HG03439 (cell line): Measurements from ENCODE around the gene EFCAB5.
"Not testable (repeated sequence)": the region's sequence is repeated elsewhere in the genome, so short reads cannot be mapped to it uniquely, and the experiment has no call there.

Experiments
- ATAC-seq: cut with Tn5 transposase; IDR thresholded peaks from one replicate; pipeline ENCODE4 v1.9.1; 2021; ENCODE audit warnings: mild to moderate bottlenecking, moderate library complexity; ENCODE audit not compliant: unreplicated experiment

Gene EFCAB5

DNA sequence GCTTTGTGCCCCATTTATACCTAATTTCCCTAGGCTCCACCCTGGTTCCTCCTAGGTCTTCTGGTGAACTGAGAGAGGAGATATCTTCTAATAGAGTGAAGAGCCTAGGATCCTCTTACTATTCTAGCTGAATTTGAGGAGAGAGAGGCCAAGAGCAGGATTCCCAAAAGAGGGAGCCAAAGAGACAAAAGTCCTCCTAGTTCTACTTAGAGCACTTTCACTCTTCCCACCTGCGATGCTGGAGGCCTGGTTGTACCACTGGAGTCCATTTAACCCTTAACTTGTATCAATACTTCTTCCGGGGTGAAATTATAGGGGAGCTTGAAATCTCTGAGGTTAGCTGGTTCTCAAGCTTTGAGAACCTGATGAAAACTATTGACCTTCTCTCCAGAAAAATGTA, 8.1 kb upstream of the EFCAB5 start:
- ATAC-seq = no peak

DNA sequence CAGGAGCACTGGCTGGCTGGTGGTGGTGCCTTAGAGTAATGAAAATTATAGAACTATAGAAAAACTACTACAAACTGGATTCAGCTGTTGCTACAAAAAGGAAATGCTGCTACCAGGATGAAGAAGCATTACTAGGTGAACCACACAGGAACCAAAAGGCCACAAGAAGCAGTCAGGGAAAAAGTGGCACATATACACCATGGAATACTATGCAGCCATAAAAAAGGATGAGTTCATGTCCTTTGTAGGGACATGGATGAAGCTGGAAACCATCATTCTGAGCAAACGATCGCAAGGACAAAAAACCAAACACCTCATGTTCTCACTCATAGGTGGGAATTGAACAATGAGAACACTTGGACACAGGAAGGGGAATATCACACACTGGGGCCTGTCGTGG, 5.5 kb upstream of the EFCAB5 start:
- ATAC-seq = not testable (repeated sequence)

DNA sequence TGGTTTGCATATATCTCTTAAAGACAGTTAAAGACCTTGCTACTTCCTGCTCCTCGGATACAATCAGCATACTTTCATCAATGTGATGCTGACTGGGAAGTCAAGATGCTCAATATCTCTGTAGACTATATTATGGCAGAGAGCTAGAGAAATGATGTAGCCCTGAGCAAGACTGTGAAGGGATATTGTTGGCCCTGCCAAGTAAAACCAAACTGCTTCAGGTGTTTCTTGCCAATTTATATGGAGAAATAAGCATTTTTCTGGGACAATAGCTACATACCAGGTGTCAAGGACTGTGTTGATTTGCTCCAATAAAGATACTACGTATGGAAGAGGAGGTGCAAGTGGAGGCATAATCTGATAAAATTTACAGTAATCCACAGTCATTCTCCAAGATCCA, 4.7 kb upstream of the EFCAB5 start:
- ATAC-seq = no peak

DNA sequence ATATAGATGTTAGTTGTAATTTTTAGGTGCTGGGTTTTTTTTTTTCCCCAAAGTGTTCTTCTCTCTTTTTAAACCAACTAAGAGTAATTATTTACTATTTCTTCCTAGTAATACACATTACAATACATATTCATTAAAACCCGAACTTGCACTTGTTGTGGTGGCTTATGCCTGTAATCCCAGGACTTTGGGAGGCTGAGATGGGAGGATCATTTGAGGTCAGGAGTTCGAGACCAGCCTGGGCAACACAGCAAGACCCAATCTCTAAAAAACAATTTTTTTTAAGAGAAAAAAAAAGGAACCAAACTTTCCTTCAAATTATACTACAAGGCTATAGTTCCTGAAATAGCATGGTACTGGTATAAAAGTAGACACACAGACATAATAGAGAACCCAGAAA, 3.8 kb downstream of the EFCAB5 start:
- ATAC-seq = no peak

DNA sequence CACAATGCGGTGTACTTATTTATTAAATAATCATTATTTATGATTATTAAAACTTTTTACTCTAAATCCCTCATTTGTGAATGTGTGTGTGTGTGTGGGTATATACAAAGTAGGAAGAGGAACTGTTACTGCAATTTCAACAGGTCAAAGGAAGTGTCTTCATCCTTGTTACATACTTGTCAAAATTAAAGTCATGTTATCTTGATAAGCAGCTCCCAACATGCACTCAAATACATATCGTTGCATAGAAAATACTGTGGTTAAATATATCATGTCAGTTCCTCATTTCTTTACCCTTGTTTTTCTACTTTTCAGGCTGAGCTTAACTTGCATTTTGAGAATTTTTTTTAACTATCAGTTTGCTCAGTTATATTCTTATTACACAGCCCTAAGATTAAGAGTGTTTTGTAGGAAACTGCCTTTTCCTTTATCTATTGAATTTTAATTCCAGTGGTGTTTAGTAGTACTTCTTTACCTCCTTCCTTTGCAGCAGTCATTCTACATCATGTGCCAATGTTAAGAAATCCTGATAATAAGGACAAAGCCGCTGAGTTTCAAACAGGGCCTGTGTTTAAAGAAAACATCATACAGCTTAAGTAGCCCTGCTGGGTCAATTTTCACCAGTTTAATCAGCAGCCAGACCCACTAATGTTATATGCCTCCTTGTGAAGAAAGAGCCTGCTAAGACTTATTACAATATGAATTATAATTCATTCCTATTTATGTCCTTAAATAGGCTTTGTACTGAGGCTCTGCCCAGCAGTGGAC, 7.2 kb downstream of the EFCAB5 start:
- ATAC-seq = no peak

DNA sequence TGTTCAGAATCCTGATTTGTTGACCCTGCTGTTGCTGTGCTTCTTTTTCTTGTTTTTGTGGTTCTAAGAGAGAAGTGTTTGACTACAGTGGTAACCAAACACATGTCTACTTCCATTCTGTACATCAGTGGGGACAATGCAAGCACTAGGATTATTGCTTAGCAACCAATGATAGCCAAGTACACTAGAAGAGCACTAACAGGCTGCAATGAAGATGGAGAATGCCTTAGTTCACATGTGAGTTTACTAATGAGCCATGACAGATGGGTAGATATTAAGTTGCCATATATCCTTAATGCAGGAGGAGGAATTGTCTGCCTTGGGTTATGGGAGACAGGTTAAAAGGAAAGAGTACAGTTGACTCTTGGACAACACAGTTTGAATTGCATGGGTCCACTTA, 8.3 kb downstream of the EFCAB5 start:
- no peak for ATAC-seq

DNA sequence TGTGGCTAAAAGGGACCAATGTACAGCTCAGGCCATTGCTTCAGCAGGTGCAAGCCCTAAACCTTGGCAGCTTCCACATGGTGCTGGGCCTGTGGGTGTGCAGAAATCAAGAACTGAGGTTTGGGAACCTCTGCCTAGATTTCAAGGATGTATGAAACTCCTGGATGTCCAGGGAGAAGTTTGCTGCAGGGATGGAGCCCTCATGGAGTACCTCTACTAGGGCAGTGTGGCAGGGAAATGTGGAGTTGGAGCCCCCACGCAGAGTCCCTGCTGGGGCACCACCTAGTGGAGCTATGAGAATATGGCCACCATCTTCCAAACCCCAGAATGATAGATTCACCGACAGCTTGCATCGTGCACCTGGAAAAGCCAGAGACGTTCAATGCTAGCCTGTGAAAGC, 13.0 kb downstream of the EFCAB5 start:
- no peak for ATAC-seq

DNA sequence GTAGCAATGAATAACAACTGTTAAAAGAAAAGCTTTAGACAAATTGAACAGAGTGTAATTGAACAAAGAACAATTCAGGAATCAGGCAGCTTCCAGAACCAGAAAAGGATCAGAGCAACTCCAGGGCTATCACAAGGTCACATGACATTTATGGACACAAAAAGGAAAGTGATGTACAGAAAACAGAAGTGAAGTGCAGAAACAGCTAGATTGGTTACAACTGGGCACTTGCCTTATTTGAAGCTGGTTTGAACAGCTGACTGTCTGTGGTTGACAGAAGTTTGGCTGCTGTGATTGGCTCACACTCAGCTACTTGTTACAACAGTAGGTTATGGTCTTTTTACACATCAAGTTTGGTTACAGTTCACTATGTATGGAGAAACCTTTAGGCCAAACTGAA, 14.8 kb downstream of the EFCAB5 start:
- ATAC-seq = no peak

DNA sequence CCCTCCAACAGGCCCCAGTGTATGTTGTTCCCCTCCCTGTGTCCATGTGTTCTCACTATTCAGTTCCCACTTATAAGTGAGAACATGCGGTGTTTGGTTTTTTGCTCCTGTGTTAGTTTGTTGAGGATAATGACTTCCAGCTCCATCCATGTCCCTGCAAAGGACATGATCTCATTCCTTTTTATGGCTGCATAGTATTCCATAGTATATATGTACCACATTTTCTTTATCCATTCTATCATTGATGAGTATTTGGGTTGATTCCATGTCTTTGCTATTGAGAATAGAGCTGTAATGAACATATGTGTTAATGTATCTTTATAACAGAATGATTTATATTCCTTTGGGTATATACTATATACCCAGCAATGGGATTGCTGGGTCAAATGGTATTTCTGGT, 16.1 kb downstream of the EFCAB5 start:
- ATAC-seq = not testable (repeated sequence)

DNA sequence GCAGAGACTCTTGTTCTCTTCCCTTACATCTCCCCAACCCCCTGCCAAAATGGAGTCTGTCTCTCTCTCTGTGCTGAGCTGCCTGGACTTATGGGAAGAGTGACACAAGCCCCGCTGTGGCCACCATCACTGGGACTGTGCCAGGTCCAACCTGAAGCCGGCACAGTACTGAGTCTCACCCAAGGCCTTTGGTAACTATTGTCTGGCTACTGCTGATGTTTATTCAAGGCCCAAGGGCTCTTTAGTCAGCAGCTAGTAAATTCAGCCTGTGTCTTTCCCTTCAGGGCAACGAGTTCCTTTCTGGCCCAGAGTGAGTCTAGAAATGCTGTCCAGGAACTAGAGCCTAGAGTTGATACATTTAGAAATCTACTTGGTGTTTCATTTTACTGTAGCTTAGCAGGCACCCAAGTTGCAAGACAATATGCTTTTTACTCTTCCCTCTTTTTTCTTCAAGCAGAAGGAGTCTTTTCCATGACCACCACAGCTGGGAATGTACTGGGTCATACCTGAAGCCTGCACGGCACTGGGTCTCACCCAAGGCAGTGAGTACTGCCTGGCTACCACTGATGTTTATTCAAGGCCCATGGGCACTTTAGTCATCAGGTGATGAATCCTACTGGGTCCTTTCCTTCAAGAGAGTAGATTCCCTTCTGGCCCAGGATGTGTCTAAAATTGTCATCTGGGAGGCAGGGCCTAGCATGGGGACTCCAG, 17.7 kb downstream of the EFCAB5 start:
- ATAC-seq = no peak

DNA sequence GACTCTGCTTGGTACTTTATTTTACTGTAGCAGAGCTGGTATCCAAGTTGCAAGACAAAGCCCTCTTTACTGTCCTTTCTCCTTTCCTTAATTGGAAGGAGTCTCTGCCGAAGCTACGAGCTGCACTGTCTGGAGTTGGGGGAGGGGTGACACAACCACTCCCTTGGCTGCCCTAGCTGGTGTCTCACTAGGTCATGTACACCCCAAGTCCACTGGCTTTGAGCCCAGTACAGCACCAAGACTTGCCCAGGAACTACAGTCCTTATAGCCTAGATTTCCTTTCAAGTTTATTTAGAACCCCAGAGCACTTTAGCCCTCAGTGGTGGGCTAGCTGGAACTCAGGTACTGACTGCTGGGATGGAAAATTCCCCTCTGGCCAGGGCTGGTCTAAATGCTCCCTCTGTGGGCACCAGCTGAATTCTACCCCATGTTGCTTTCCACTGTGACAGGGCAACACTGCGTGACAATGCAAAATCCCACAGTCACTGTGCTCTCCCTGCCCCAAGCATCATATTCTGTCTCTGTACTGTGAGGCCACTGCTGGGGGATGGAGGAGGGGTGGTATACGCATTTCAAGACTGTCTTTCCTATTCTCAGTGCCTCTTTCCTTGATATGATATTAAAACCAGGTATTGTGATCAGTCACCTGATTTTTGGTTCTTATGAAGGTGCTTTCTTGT, 18.4 kb downstream of the EFCAB5 start:
- no peak for ATAC-seq

DNA sequence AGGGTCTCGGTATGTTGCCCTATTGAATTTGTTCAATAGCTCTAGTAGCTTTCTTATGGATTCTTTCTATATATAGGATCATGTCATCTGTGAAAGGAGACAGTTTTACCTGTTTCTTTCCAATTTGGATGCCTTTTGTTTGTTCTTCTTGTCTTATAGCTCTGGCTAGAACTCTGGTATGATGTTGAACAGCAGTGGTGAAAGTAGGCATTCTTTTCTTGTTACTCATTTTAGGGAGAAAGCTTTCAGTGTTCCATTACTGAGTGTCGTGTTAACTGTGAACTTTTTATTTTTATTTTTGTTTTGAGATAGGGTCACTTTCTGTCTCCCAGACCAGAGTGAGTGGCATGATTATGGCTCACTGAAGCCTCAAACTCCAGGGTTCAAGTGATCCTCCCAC, 21.2 kb downstream of the EFCAB5 start:
- ATAC-seq = no peak

DNA sequence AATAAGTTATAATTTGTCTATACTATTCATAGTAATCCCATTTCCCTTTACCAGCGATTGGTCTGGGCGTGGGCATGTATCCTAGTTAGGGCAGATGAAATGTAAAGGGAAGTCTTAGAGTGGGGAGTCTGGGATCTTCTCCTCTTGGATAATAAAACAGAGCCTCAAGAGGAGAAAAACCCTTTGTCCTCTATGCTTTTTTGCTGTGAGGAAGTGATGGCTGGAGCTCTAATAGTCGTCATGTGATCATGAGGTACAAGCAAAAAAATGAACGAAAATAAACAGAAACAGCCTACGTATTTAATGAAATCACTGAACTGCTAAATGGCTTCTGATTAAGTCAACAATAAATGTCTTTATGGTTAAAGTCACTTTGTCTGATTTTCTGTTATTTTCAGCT, 26.8 kb downstream of the EFCAB5 start:
- no peak for ATAC-seq

DNA sequence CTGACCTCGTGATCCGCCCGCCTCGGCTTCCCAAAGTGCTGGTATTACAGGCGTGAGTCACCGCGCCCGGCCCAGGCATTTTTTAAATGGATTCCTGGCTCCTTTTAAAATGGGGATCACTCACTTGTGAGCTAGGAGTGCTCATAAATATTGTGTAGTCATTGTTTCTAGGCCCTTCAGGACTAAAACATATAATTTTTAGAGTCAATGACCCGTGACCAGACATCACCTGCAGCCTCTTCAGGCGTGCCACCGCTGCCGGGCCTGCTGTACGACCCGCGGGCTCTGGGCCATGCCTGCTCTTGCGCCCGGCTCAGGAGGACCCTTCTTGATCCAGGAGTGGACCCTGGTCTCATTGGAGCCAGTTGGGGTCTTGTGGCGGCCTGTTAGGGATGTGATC, 30.8 kb downstream of the EFCAB5 start:
- no peak for ATAC-seq

DNA sequence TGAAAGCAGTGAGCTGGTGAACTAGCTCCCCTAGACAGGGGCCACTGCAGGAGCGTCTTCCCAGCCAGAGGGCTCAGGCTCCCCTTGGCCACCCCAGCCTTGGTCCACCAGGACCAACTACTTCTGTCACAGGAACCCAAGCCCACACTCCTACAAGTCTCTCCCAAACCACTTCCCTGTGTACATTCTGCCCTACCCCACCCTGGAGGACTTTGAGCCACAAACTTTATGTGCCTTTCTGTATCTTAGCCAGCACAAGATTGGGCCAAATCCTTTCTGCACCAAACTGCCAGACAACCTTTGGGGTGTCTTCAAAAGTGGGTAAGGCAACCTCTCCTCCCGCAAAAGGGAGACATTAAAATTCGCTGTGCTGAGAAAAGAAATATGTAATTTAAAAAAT, 31.6 kb downstream of the EFCAB5 start:
- ATAC-seq = no peak

DNA sequence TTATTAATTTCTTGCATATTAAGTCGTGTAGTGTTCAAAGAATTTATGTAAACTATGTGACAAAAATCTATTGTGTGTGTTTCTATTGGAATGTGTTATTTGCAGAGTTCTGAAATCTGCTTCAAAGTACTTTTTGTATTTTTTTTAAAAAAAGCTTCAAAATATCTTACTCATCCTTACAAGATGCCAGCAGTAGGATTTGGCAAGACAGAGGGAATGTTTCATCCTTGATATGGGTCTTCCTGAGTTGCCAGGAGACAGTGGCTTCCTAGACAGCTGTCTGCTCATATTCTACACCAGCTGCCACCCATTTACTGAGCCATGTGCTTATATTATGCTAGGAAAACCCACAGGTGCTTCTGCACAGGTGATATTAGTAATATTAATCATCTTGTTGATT, 36.4 kb downstream of the EFCAB5 start:
- ATAC-seq = no peak

DNA sequence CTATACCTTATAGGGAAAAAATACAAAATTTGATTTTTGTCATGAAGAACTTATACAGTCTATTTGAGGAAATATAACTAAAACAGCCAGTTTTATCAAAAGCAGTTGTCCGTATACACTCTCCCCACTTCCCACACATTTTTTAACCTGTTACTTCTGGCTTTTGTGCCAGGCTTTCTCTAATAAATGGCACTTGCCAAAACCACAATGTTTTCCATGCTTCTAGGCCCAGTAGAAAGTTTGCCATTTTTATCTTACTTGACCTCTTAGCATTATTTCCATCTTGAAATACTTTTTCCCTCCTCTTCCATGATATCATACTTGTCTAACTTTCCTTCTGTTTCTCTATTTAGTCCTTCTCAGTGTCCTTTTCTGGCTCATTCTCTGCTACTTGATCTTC, 38.8 kb downstream of the EFCAB5 start:
- no peak for ATAC-seq

DNA sequence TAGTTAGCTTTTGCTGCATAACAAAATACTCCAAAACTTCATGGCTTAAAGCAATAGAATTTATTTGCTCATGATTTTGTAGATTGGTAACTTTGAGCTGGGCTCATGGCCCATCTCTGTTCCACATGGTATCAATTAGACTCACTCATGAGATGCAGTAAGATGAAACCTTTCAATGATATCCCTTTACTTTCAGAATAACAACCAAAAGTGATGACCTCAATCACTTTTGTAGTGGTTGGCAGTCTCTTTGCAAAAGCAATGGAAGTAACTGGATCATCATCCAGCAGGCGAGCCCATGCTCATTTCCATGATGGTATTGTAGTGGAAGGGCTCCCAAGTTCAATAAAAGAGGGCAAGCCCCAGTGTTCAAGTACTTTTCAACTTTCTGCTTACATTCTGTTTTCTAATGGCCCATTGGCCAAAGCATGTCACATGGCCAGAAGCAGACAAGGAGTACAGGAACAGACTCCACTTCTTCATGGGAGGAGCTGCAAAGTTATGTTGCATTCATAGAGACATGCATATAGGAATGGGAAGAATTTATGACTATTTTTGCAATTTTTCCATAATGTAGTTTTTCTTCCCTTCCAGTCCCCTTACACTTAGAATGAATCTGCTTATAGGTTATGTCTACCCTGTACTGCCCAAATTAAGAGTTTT, 41.7 kb downstream of the EFCAB5 start:
- ATAC-seq = no peak

DNA sequence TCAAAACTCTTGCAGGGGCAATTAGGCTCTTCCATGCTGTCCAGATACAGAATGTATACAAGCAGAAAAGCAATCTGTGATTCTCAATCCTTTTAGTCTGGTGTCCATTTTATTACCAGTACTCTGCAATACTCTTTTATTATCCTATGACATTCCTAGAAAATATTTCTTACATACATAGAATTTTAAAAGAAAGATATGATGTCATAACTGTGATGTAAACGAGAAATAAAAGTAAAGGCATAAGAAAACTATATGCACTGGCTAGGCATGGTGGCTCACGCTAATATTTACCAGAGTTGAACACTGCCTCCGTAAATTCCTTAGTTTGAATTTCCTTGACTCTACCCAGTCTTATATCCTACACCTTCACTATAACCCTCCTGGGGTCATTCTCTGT, 55.0 kb downstream of the EFCAB5 start:
- no peak for ATAC-seq

DNA sequence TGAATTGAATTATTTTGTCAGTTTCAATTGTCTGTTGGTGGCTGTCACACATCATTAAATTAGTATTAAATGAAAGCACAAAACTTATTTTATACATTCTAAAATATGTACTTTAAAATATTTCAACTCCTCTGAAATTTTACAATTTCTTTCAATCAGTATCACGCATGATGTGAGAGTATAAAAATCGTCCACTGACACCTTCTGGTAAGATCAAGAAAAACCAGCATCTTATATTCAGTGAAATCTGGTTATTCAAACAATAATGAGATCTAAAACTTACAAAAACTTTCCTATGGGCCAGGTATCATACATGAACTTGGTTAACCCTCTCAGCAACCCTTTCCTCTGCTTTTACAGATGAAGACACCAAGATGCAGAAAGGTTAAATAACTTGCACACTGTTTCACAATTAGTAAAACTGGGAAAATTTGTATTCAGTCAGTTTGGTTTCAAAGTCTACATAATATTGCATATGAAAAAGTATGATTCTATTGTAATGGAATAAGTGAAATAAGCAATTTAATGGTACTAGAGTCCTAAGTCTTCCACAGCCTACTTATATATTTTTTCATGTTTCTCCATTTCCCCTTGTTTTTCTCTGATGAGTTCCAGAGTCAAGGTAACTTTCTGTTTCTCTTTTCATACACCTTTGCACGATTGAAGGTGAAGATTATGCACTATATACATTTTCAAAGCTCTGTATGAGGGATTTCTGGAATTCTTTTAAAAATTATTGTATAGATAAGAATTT, 58.7 kb downstream of the EFCAB5 start:
- no peak for ATAC-seq

DNA sequence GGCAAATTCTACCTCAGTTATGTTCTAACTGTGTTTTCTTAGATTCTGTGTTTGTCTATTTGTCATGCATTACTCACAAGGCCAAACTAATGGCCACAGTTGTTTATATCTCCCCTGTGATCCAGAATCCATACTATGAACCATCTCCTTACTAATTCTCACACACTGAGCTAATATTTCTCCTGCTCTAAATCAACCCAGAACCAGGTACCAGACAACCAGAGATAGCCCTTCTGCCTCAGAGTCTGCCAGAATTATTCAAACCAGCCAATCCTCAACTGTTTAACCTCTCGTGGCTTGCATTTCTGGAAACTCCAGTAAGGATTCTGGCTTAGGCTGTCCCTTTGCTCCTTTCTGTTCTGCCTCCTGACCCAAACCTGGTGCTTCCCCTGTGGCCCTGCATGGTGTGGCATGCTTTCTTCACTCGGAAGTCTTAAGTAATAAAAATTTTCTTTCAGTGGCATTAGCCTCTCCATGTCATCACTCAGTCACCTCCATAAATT, 59.4 kb downstream of the EFCAB5 start:
- no peak for ATAC-seq
